SK-N-SH (cell line): ENCODE measurements around the gene NTSR1. TPM values are rescaled to one million over a fixed set of nuclear protein-coding genes. Genes with fewer than 3 reads are reported as not detected.

Source experiments
- CTCF ChIA-PET: fragments of 300-600, 350-600 bp; formaldehyde crosslinking; extraction: SDS; loops from one replicate; lab custom pipeline; 2021; lab: Yijun Ruan, JAX
- POLR2A ChIA-PET: fragments of 350-600 bp; sonication (Branson Sonifier 250); formaldehyde crosslinking; extraction: SDS; loops from one replicate; lab custom pipeline; 2020; ENCODE audit warnings: antibody characterized with exemption, inconsistent platforms; lab: Yijun Ruan, JAX
- DNase-seq: peaks from one replicate; pipeline ENCODE4 v3.0.0; 2012
- H2AFZ ChIP-seq: fragments of 200-600 bp; sonication (generic); 2 replicates; pipeline ENCODE4 v1.8.1; 2016; ENCODE audit warnings: antibody characterized with exemption, mild to moderate bottlenecking, low read depth
- H3F3A ChIP-seq: fragments of 200-600 bp; sonication (generic); replicated peaks from 2 replicates; pipeline ENCODE3; 2016; ENCODE audit warnings: antibody characterized with exemption, mild to moderate bottlenecking; ENCODE audit not compliant: insufficient read depth
- H3K27ac ChIP-seq, 2 experiments: fragments of 200-500 bp in 1 of 2; fragments of 200-600 bp in 1 of 2; sonication (Bioruptor generic) in 1 of 2; sonication (generic), shearing (Covaris generic) in 1 of 2; 2 replicates each; pipeline versions ENCODE4 v1.5.1 to v1.6.1; 2014 to 2016; ENCODE audit warnings: low read depth in 2 of 2, inconsistent platforms in 1 of 2, low read length in 1 of 2, mild to moderate bottlenecking in 1 of 2, mixed read lengths in 1 of 2
- H3K27me3 ChIP-seq: fragments of 200-600 bp; sonication (generic), shearing (Covaris generic); 2 replicates; pipeline ENCODE4 v1.6.1; 2016; ENCODE audit warnings: mixed run types; ENCODE audit not compliant: insufficient read depth
- H3K36me3 ChIP-seq, 2 experiments: fragments of 200-500 bp in 1 of 2; fragments of 200-600 bp in 1 of 2; sonication (Bioruptor generic) in 1 of 2; sonication (generic) in 1 of 2; replicated peaks in 1 of 2; 2 replicates each; pipeline versions ENCODE3 to v1.5.1; 2014 to 2016; ENCODE audit warnings: low read length in 1 of 2, mild to moderate bottlenecking in 1 of 2; ENCODE audit not compliant: insufficient read depth in 2 of 2, control insufficient read depth in 1 of 2
- H3K4me1 ChIP-seq, 2 experiments: fragments of 200-500 bp in 1 of 2; fragments of 200-600 bp in 1 of 2; sonication (Bioruptor generic) in 1 of 2; sonication (generic), shearing (Covaris generic) in 1 of 2; 2 replicates each; pipeline versions ENCODE4 v1.5.1 to v1.6.1; 2014 to 2016; ENCODE audit warnings: low read depth in 1 of 2, low read length in 1 of 2, mixed run types in 1 of 2; ENCODE audit not compliant: insufficient read depth in 2 of 2, control insufficient read depth in 1 of 2
- H3K4me2 ChIP-seq: fragments of 200-600 bp; sonication (generic), shearing (Covaris generic); 2 replicates; pipeline ENCODE4 v1.6.1; 2017; ENCODE audit warnings: mixed run types
- H3K4me3 ChIP-seq, 2 experiments: fragments of 200-500 bp in 1 of 2; fragments of 200-600 bp in 1 of 2; sonication (Bioruptor generic) in 1 of 2; sonication (generic), shearing (Covaris generic) in 1 of 2; 2 replicates each; pipeline versions ENCODE4 v1.5.1 to v1.8.1; 2014 to 2016; ENCODE audit warnings: low read depth in 2 of 2, inconsistent platforms in 1 of 2, low read length in 1 of 2, mild to moderate bottlenecking in 1 of 2, mixed read lengths in 1 of 2, moderate library complexity in 1 of 2
- H3K79me2 ChIP-seq: fragments of 200-600 bp; sonication (generic); 2 replicates; pipeline ENCODE4 v1.8.1; 2017; ENCODE audit warnings: mild to moderate bottlenecking; ENCODE audit not compliant: insufficient read depth
- H3K9ac ChIP-seq: fragments of 200-600 bp; sonication (generic); 2 replicates; pipeline ENCODE4 v1.6.1; 2017; ENCODE audit warnings: mixed run types
- H3K9me2 ChIP-seq: fragments of 200-600 bp; sonication (generic); 2 replicates; pipeline ENCODE4 v1.6.1; 2017; ENCODE audit warnings: mixed run types
- H3K9me3 ChIP-seq: fragments of 200-600 bp; sonication (generic); 2 replicates; pipeline ENCODE4 v1.6.1; 2017; ENCODE audit warnings: mixed run types, mild to moderate bottlenecking, moderate library complexity
- H4K20me1 ChIP-seq: fragments of 200-600 bp; sonication (generic); 2 replicates; pipeline ENCODE4 v1.6.1; 2017; ENCODE audit warnings: mild to moderate bottlenecking, mixed run types; ENCODE audit not compliant: insufficient read depth
- CTCF ChIP-seq: fragments of 200-600 bp; sonication (generic); IDR thresholded peaks from 2 replicates; pipeline ENCODE4 v1.6.1; 2017; ENCODE audit warnings: antibody characterized with exemption, mild to moderate bottlenecking, moderate library complexity
- ELF1 ChIP-seq: IDR thresholded peaks from 2 replicates; pipeline ENCODE4 v1.4.0; 2012
- EP300 ChIP-seq, 2 experiments: IDR thresholded peaks; 2 replicates each; pipeline versions ENCODE4 v1.4.0 to v1.6.1; 2012; ENCODE audit warnings: borderline replicate concordance in 1 of 2, low read depth in 1 of 2, low read length in 1 of 2
- EZH2phosphoT487 ChIP-seq: fragments of 200-600 bp; sonication (generic); IDR thresholded peaks from 2 replicates; pipeline ENCODE4 v1.6.1; 2017; ENCODE audit warnings: low read depth, mixed run types, mild to moderate bottlenecking, antibody characterized with exemption, moderate library complexity, borderline replicate concordance
- FOSL2 ChIP-seq: IDR thresholded peaks from 2 replicates; pipeline ENCODE4 v1.4.0; 2012; ENCODE audit warnings: low read depth, mild to moderate bottlenecking, moderate library complexity, borderline replicate concordance
- FOXM1 ChIP-seq: IDR thresholded peaks from 2 replicates; pipeline ENCODE4 v1.4.0; 2012; ENCODE audit warnings: low read depth, mild to moderate bottlenecking
- GABPA ChIP-seq: IDR thresholded peaks from 2 replicates; pipeline ENCODE4 v1.4.0; 2012; ENCODE audit warnings: low read depth, mild to moderate bottlenecking
- GATA2 ChIP-seq: sonication (generic); formaldehyde crosslinking; IDR thresholded peaks from 2 replicates; pipeline ENCODE4 v1.5.0; 2020; ENCODE audit warnings: mild to moderate bottlenecking, missing genetic modification reagents
- MAX ChIP-seq: IDR thresholded peaks from 2 replicates; pipeline ENCODE4 v1.4.0; 2012; ENCODE audit warnings: low read depth
- PBX3 ChIP-seq: IDR thresholded peaks from 2 replicates; pipeline ENCODE4; 2012
- RAD21 ChIP-seq: IDR thresholded peaks from 2 replicates; pipeline ENCODE4 v1.6.1; 2012; ENCODE audit warnings: mild to moderate bottlenecking, low read length
- RCOR1 ChIP-seq: fragments of 150-350 bp; IDR thresholded peaks from 2 replicates; pipeline ENCODE4 v1.6.1; 2017; ENCODE audit warnings: antibody characterized with exemption, low read length
- REST ChIP-seq: IDR thresholded peaks from 2 replicates; pipeline ENCODE4 v1.6.1; 2012; ENCODE audit warnings: mild to moderate bottlenecking, low read depth, low read length, moderate library complexity
- RXRA ChIP-seq: IDR thresholded peaks from 2 replicates; pipeline ENCODE4 v1.4.0; 2012; ENCODE audit warnings: low read depth, mild to moderate bottlenecking, borderline replicate concordance
- SIN3A ChIP-seq: IDR thresholded peaks from 2 replicates; pipeline ENCODE4 v1.6.1; 2012; ENCODE audit warnings: low read depth, mild to moderate bottlenecking, low read length, moderate library complexity, borderline replicate concordance
- SMC3 ChIP-seq: IDR thresholded peaks from 2 replicates; pipeline ENCODE4 v1.6.1; 2012; ENCODE audit warnings: low read depth, low read length, improper control_type of control experiment
- TCF12 ChIP-seq: IDR thresholded peaks from 2 replicates; pipeline ENCODE4 v1.4.0; 2012
- USF1 ChIP-seq: IDR thresholded peaks from 2 replicates; pipeline ENCODE4 v1.4.0; 2012; ENCODE audit warnings: low read depth, borderline replicate concordance
- USF2 ChIP-seq: fragments of 150-350 bp; IDR thresholded peaks from 2 replicates; pipeline ENCODE4 v1.6.1; 2017; ENCODE audit warnings: antibody characterized with exemption, low read length, low read depth, borderline replicate concordance
- YY1 ChIP-seq: IDR thresholded peaks from 2 replicates; pipeline ENCODE4 v1.4.0; 2012; ENCODE audit warnings: low read depth, mild to moderate bottlenecking
- WGBS: methylation state at CpG from one replicate; pipeline ENCODE4 v1.1.6; 2017; ENCODE audit warnings: low lambda C conversion rate; 5-methylcytosine and 5-hydroxymethylcytosine counted together
- polyA plus RNA-seq, 3 experiments: library from polyadenylated mRNA; depleted of rRNA; stranded (reverse); fragments of >200 nt; gene quantifications; 2 replicates each; pipeline ENCODE4 v1.2.3, GENCODE V29; 2012

NTSR1 gene
- polyA plus RNA-seq, 1 of the 3 experiments (the other 2 are of a cell fraction) = 8.2 TPM

- no peak for DNase-seq
- Histone ChIP-seq H4K20me1 (no peaks in the 10 kb centered on the region), H3K27ac (no peak overlapping the region), H3F3A (no peaks in the 10 kb centered on the region), H2AFZ (no peak overlapping the region), H3K36me3 (no peaks in the 10 kb centered on the region), H3K27me3 (no peaks in the 10 kb centered on the region), H3K79me2 (no peaks in the 10 kb centered on the region), H3K9me3 (no peaks in the 10 kb centered on the region), H3K4me3 (no peak overlapping the region), H3K9ac (no peak overlapping the region), H3K9me2 (no peaks in the 10 kb centered on the region), H3K4me1 (peaks cover 0 to 26% of the 10 kb centered on the region in 2 experiments; a peak in 1 of 4 replicates), H3K4me2 (no peak overlapping the region)
- CTCF ChIA-PET = interaction anchor here (1.1 to 3.8 kb wide), 7 partner anchors 9 to 283 kb away, joined by 3 to 31 read pairs (median 5); no protein-coding TSS in a partner anchor
- POLR2A ChIA-PET = interaction anchor here (0.5 kb wide), 1 partner anchor 94 kb away, joined by 6 read pairs; no protein-coding TSS in a partner anchor
- 90% methylated on average over 18 of the region's 18 CpGs for WGBS
- no peak for TF ChIP-seq TCF12
- TF ChIP-seq RAD21 = no peak
- no peak for TF ChIP-seq USF1
- TF ChIP-seq YY1 = no peak
- TF ChIP-seq FOXM1 = no peak
- TF ChIP-seq CTCF = no peak
- TF ChIP-seq RCOR1 = no peak
- no peak for TF ChIP-seq MAX
- TF ChIP-seq FOSL2 = no peak
- TF ChIP-seq GABPA = no peak
- no peak for TF ChIP-seq EZH2phosphoT487
- TF ChIP-seq SMC3 = no peak
- no peak for TF ChIP-seq ELF1
- TF ChIP-seq USF2 = no peak
- no peak for TF ChIP-seq RXRA
- no peak for TF ChIP-seq REST
- no peak for TF ChIP-seq SIN3A
- no peak for TF ChIP-seq PBX3
- TF ChIP-seq EP300 (IDR thresholded peaks at IDR 0.05; ENCODE audit: borderline replicate concordance in 1 of 2, low read depth in 1 of 2, low read length in 1 of 2) = no peak
- no peak for TF ChIP-seq GATA2 (CRISPR knock-in tag)
These were observed 73.7 kb downstream of the NTSR1 start for GRCh38 chr20:62782149-62782892.
